Activated CD4-positive, alpha-beta memory T cell treated with anti-CD3 and anti-CD28 coated beads for 36 hours (primary cell): ENCODE results near the gene GNAQ. TPM values are rescaled to one million over a fixed set of nuclear protein-coding genes. Genes with fewer than 3 reads are reported as not detected.

Experiments used
- CTCF ChIA-PET: fragments of 350-600 bp; sonication (Branson Sonifier 250); formaldehyde crosslinking; loops from one replicate; lab custom pipeline; 2021; ENCODE audit warnings: antibody characterized with exemption, inconsistent platforms; lab: Charles Lee
- POLR2A ChIA-PET: fragments of 350-600 bp; sonication (Branson Sonifier 250); formaldehyde crosslinking; loops from one replicate; lab custom pipeline; 2021; ENCODE audit warnings: antibody characterized with exemption; lab: Charles Lee
- DNase-seq: peaks from one replicate; pipeline ENCODE4 v3.0.0-alpha.2; 2020
- H3K27ac Mint-ChIP-seq: one replicate; pipeline ENCODE4 v1.8.0; 2021; ENCODE audit warnings: mixed read lengths
- H3K27me3 Mint-ChIP-seq: one replicate; pipeline ENCODE4 v1.8.0; 2021; ENCODE audit warnings: mixed read lengths
- H3K36me3 Mint-ChIP-seq: one replicate; pipeline ENCODE4 v1.8.0; 2021; ENCODE audit warnings: mixed read lengths
- H3K4me1 Mint-ChIP-seq: one replicate; pipeline ENCODE4 v1.8.0; 2021; ENCODE audit warnings: low read depth, mixed read lengths
- H3K4me3 Mint-ChIP-seq: one replicate; pipeline ENCODE4 v1.8.0; 2021; ENCODE audit warnings: mild to moderate bottlenecking, mixed read lengths
- H3K9me3 Mint-ChIP-seq: one replicate; pipeline ENCODE4 v1.8.0; 2021; ENCODE audit warnings: mixed read lengths
- intact Hi-C: fragments of 100-400 bp; cut with micrococcal nuclease; formaldehyde crosslinking; loops from one replicate; pipeline ENCODE4 v1.15.1; 2023
- total RNA-seq, 2 experiments: library from RNA; stranded (reverse); gene quantifications; one replicate each; pipeline ENCODE4 v1.2.3, GENCODE V29; 2021

The GNAQ gene
- total RNA-seq, 2 experiments from 2014 or later: 25.9 to 26.1 TPM

DNA sequence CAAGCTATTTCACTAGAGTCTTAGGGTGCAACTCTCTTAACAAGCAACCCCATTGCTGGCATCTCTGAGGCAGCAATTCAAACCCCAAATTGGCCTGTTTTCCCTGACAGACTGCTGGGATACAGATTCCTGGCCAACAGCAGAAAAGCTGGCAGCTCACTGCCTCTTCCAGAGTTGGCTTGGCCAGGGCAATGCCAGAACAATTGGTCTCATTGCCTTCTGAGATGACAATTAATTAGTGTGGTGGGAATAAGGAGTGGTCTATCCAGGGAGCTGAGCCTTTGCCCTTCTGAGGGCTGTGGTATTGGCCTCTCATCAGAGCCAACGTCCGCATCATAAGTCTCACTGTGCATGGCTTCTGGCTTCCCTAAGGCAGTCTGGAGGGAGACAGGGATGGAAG lies 183.2 kb downstream of the GNAQ start:
- Mint-ChIP-seq H3K27ac (no peak overlapping the region), H3K4me3 (no peak overlapping the region), H3K27me3 (no peaks in the 10 kb centered on the region), H3K36me3 (no peaks in the 10 kb centered on the region), H3K4me1 (peaks cover 25% of the 10 kb centered on the region), H3K9me3 (no peaks in the 10 kb centered on the region)
- intact Hi-C loops: loop anchor here (10.0 kb wide), 1 partner anchor 394 kb away; no protein-coding TSS in a partner anchor
- ChIA-PET POLR2A (no interaction called here), CTCF (interaction anchor here (1.3 to 1.8 kb wide), 2 partner anchors 48 to 187 kb away, joined by 3 to 4 read pairs; no protein-coding TSS in a partner anchor)
- no peak for DNase-seq

GRCh38 chr9:77847626-77848025 lies 184.0 kb downstream of the GNAQ start:
- Mint-ChIP-seq H3K4me3 (no peak overlapping the region), H3K27ac (no peak overlapping the region), H3K36me3 (no peaks in the 10 kb centered on the region), H3K9me3 (no peaks in the 10 kb centered on the region), H3K27me3 (no peaks in the 10 kb centered on the region), H3K4me1 (peaks cover 25% of the 10 kb centered on the region)
- ChIA-PET CTCF (interaction anchor here (1.3 to 1.8 kb wide), 2 partner anchors 49 to 187 kb away, joined by 3 to 4 read pairs; no protein-coding TSS in a partner anchor), POLR2A (no interaction called here)
- intact Hi-C loops: loop anchor here (10.0 kb wide), 1 partner anchor 393 kb away; no protein-coding TSS in a partner anchor
- peak; percentile 14 for DNase-seq

- no peak for DNase-seq
- no peaks in the 10 kb centered on the region for H3K9me3 Mint-ChIP-seq
- no peaks in the 10 kb centered on the region for H3K27me3 Mint-ChIP-seq
- CTCF ChIA-PET: interaction anchor here (1.8 kb wide), 1 partner anchor 50 kb away, joined by 4 read pairs; no protein-coding TSS in a partner anchor
- no peak overlapping the region for H3K4me3 Mint-ChIP-seq
- H3K27ac Mint-ChIP-seq: no peak overlapping the region
- no peaks in the 10 kb centered on the region for H3K36me3 Mint-ChIP-seq
- H3K4me1 Mint-ChIP-seq: peaks cover 29% of the 10 kb centered on the region
- intact Hi-C loops: loop anchor here (10.0 kb wide), 1 partner anchor 392 kb away; no protein-coding TSS in a partner anchor
- POLR2A ChIA-PET: no interaction called here
Observed at GRCh38 chr9:77847059-77847499, 184.5 kb downstream of the GNAQ start.

- POLR2A ChIA-PET: no interaction called here
- intact Hi-C loops: loop anchor here (5.0 to 10.0 kb wide), 2 partner anchors 193 to 390 kb away; no protein-coding TSS in a partner anchor
- Mint-ChIP-seq H3K27me3 (no peaks in the 10 kb centered on the region), H3K27ac (no peak overlapping the region), H3K9me3 (no peaks in the 10 kb centered on the region), H3K4me1 (peaks cover 43% of the 10 kb centered on the region), H3K36me3 (no peaks in the 10 kb centered on the region), H3K4me3 (no peak overlapping the region)
- no peak for DNase-seq
- CTCF ChIA-PET: no interaction called here
Observed at GRCh38 chr9:77844415-77844814, 187.2 kb downstream of the GNAQ start.

DNA sequence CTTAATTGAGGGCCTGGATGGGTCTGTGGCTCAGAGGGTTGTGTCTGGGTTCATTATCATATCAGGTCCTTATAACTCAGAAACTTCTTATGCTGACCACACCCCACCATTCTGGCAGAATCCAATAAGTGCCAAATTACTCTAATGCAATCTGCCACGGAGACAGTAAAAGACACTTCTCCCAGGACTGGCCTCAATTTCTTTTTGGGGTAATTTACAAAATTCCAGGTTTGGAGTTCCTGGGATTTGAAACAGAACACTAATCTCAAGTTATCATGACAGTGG lies 187.8 kb downstream of the GNAQ start:
- Mint-ChIP-seq H3K9me3 (no peaks in the 10 kb centered on the region), H3K4me1 (peaks cover 44% of the 10 kb centered on the region), H3K27ac (no peak overlapping the region), H3K4me3 (no peak overlapping the region), H3K36me3 (no peaks in the 10 kb centered on the region), H3K27me3 (no peaks in the 10 kb centered on the region)
- DNase-seq: no peak
- ChIA-PET CTCF (interaction anchor here (0.9 kb wide), 1 partner anchor 191 kb away, joined by 3 read pairs; no protein-coding TSS in a partner anchor), POLR2A (no interaction called here)
- intact Hi-C loops: loop anchor here (5.0 to 10.0 kb wide), 2 partner anchors 193 to 389 kb away; no protein-coding TSS in a partner anchor

DNA sequence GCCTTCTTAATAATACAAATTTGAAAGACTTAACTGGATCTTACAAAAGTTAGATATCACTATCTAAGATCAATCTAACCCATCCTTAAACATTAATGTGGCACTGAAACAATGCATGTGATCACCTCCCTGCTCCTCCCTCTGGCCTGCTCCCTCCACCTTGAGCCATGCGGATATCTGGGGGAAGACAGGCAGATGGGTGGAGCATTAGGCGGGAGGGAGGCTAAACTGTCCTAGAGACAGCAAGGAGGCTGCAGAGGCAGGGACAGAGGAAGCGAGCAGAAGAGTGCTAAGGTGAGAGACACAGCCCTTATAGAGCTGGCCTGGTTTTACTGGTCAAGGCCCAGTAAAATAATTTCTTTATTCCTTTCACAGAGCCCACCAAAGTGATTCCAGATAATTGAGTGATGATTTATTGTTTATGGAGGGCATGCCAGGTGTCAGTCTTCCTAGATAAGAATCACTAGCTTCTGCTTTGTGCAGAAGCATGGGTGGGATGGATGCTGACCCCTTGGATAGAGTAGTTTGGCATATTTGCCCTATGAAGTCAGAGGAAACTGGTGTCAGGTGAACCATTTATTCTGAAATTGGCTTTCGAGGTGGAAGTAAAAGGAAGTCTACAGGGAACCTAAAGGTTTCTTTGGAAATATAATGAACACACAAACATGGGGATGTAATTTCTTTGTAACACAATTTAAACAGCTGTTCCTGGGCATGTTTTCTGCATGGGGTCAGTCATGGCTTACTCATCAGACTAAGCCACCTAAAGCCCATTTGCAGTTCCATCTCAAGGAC lies 188.3 kb downstream of the GNAQ start:
- ChIA-PET POLR2A (no interaction called here), CTCF (interaction anchor here (0.9 kb wide), 1 partner anchor 192 kb away, joined by 3 read pairs; no protein-coding TSS in a partner anchor)
- Mint-ChIP-seq H3K4me3 (no peak overlapping the region), H3K4me1 (peaks cover 40% of the 10 kb centered on the region), H3K27me3 (no peaks in the 10 kb centered on the region), H3K36me3 (no peaks in the 10 kb centered on the region), H3K9me3 (no peaks in the 10 kb centered on the region), H3K27ac (no peak overlapping the region)
- DNase-seq: no peak
- intact Hi-C loops: loop anchor here (5.0 to 10.0 kb wide), 2 partner anchors 194 to 388 kb away; no protein-coding TSS in a partner anchor

DNA sequence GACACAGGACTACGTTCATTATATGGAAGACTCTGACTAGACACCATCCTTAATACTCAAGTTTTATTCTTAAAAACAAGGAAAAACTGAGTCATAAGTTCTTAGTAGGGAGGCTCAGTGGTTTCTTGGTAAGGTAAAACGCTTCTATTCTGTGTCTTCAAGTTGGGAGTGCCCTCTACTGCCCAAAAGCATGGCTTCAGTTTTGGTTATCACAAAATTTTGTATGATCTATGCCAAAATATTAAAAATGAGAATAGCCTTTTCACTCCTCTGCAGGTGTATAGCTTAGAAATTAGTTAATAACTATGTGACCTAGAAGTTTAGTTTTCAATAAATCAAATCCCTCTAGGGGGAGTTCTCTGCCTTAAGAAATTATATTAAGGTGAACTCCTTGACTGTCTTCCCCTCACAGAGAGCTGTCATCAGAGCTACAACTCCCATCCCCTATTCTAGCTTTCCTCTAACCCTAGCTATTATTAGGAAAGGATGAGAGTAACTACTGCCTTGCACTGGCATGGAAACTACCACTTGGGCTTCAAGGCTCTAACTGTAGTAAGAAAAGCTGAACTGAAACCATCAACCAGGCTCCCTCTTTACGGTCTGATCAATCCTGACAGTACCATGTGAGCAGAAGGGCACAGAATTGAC lies 189.7 kb downstream of the GNAQ start:
- no peaks in the 10 kb centered on the region for H3K9me3 Mint-ChIP-seq
- intact Hi-C loops: loop anchor here (5.0 to 10.0 kb wide), 2 partner anchors 195 to 387 kb away; no protein-coding TSS in a partner anchor
- peaks cover 27% of the 10 kb centered on the region for H3K4me1 Mint-ChIP-seq
- peak; percentile 19 for DNase-seq
- no peak overlapping the region for H3K4me3 Mint-ChIP-seq
- no peaks in the 10 kb centered on the region for H3K36me3 Mint-ChIP-seq
- POLR2A ChIA-PET: interaction anchor here (0.5 kb wide), 1 partner anchor 304 kb away, joined by 3 read pairs; no protein-coding TSS in a partner anchor
- no peaks in the 10 kb centered on the region for H3K27me3 Mint-ChIP-seq
- no peak overlapping the region for H3K27ac Mint-ChIP-seq
- CTCF ChIA-PET: interaction anchor here (0.6 to 2.1 kb wide), 15 partner anchors 8 to 408 kb away, joined by 3 to 15 read pairs (median 4); no protein-coding TSS in a partner anchor

GRCh38 chr9:77839459-77840140 lies 192.0 kb downstream of the GNAQ start:
- Mint-ChIP-seq H3K36me3 (no peaks in the 10 kb centered on the region), H3K9me3 (no peaks in the 10 kb centered on the region), H3K27me3 (no peaks in the 10 kb centered on the region), H3K4me1 (peaks cover 24% of the 10 kb centered on the region), H3K27ac (no peak overlapping the region), H3K4me3 (no peak overlapping the region)
- no peak for DNase-seq
- CTCF ChIA-PET: interaction anchor here (1.5 kb wide), 1 partner anchor 282 kb away, joined by 4 read pairs; no protein-coding TSS in a partner anchor
- intact Hi-C loops: loop anchor here (5.0 to 10.0 kb wide), 2 partner anchors 198 to 385 kb away; no protein-coding TSS in a partner anchor
- POLR2A ChIA-PET: no interaction called here

DNA sequence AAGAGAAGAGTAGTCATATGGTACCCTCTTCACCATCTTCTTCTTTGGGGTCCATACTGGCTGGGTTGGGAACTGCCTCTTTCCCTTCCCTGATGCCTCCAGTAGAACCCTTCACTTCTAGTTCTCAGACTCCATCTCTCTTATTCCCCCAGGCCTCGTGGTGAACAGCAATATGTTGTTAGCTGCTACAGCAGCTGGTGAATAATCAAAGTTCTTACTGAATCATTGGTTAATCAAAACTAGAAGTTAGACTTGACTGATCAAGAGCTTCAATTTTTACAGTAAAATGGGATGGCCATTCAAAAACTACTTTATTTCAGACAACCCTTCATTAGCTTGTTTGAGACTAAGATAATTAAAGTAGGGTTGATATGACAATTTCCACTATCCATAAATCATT lies 192.6 kb downstream of the GNAQ start:
- H3K4me1 Mint-ChIP-seq: peaks cover 24% of the 10 kb centered on the region
- DNase-seq: no peak
- ChIA-PET CTCF (interaction anchor here (1.5 kb wide), 1 partner anchor 283 kb away, joined by 4 read pairs; no protein-coding TSS in a partner anchor), POLR2A (no interaction called here)
- intact Hi-C loops: no loop called here
- no peaks in the 10 kb centered on the region for H3K36me3 Mint-ChIP-seq
- no peaks in the 10 kb centered on the region for H3K9me3 Mint-ChIP-seq
- no peak overlapping the region for H3K4me3 Mint-ChIP-seq
- H3K27ac Mint-ChIP-seq: no peak overlapping the region
- H3K27me3 Mint-ChIP-seq: no peaks in the 10 kb centered on the region

DNA sequence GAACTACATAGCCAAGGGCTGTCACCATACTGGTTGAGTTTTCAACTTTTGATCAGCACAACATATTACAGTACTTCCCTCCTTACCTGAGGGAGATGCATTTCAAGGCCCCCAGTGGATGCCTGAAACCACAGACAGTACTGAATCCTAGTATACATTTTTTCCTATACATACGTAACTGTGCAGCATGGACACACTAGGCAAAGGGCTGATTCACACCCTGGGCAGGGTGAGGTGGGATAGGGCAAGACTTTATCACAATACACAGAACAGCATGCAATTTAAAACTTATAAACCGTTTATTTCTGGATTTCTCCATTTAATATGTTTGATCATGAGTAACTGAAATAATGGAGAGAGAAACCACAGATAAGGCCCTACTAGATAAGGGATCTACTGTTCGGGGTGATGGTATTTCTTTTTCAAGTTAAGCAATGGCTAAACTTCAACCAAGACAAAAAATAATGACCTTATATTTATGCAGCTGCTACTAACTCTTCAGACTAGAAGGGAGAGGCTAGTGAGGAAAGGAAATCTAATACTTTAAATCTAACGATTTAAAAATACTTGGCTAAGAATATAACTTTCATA lies 196.6 kb downstream of the GNAQ start:
- Mint-ChIP-seq H3K4me1 (peaks cover 22% of the 10 kb centered on the region), H3K4me3 (no peak overlapping the region), H3K9me3 (no peaks in the 10 kb centered on the region), H3K36me3 (no peaks in the 10 kb centered on the region), H3K27me3 (no peaks in the 10 kb centered on the region), H3K27ac (no peak overlapping the region)
- ChIA-PET CTCF (no interaction called here), POLR2A (no interaction called here)
- no peak for DNase-seq
- intact Hi-C loops: no loop called here
